Breast epithelium (tissue), 4 donors: ENCODE data around the gene HLA-F. TPM values are rescaled to one million over a fixed set of nuclear protein-coding genes. Genes with fewer than 3 reads are reported as not detected.
A peak's percentile ranks its signal among the peaks of the same experiment; 100 is the strongest.

ENCODE experiments used
- DNase-seq, 2 donors: peaks; one replicate each; pipeline ENCODE4 v3.0.0-alpha.2; 2019; ENCODE audit warnings: low spot score in 2 of 2
- H3K27ac ChIP-seq, 2 donors: fragments of 200-600 bp; sonication (generic) in 1 of 2; one replicate each; pipeline ENCODE4 v1.5.1; 2016 to 2019; ENCODE audit warnings: mild to moderate bottlenecking in 1 of 2
- H3K27me3 ChIP-seq, 2 donors: fragments of 200-600 bp; sonication (generic) in 1 of 2; one replicate each; pipeline versions ENCODE4 v1.5.1 to v1.6.0; 2017 to 2019; ENCODE audit warnings: control low read depth in 1 of 2, mild to moderate bottlenecking in 1 of 2
- H3K36me3 ChIP-seq: fragments of 200-600 bp; one replicate; pipeline ENCODE4 v1.5.1; 2019
- H3K4me1 ChIP-seq, 2 donors: fragments of 200-600 bp; sonication (generic); one replicate each; pipeline ENCODE4 v1.5.1; 2016 to 2019; ENCODE audit warnings: control low read depth in 1 of 2
- H3K4me3 ChIP-seq, 3 donors: fragments of 200-600 bp; sonication (generic); 1 replicate in 2 of 3; 2 replicates in 1 of 3; pipeline ENCODE4 v1.5.1; 2016 to 2019; ENCODE audit warnings: mild to moderate bottlenecking in 3 of 3, moderate library complexity in 2 of 3
- H3K9me3 ChIP-seq, 2 donors: fragments of 200-600 bp; sonication (generic) in 1 of 2; one replicate each; pipeline ENCODE4 v1.5.1; 2016 to 2019; ENCODE audit warnings: control low read depth in 1 of 2
- CTCF ChIP-seq, 3 donors: fragments of 450-650 bp; IDR thresholded peaks; one replicate each; pipeline ENCODE4 v1.5.1; 2016 to 2017; ENCODE audit warnings: antibody characterized with exemption in 3 of 3, mild to moderate bottlenecking in 3 of 3, moderate library complexity in 3 of 3
- POLR2A ChIP-seq: fragments of 450-650 bp; IDR thresholded peaks from one replicate; pipeline ENCODE4 v1.6.1; 2016; ENCODE audit warnings: antibody characterized with exemption, mild to moderate bottlenecking, moderate library complexity
- POLR2AphosphoS5 ChIP-seq, 3 donors: sonication (generic); formaldehyde crosslinking; IDR thresholded peaks; one replicate each; pipeline ENCODE4 v1.6.1; 2017; ENCODE audit warnings: antibody characterized with exemption in 3 of 3
- intact Hi-C: fragments of 100-400 bp; cut with DNase I; formaldehyde crosslinking; loops from one replicate; pipeline ENCODE4 v1.15.1; 2023; ENCODE audit warnings: low total_unique reads
- total RNA-seq, 3 donors: library from RNA; depleted of rRNA; stranded (reverse); fragments of >200 nt; gene quantifications; one replicate each; pipeline ENCODE4 v1.1.0, GENCODE V29; 2016

Gene HLA-F
- total RNA-seq, 3 donors from 2014 or later = 58.6 to 93.7 (median 64.1) TPM

- Histone ChIP-seq H3K27me3 (no peaks in the 10 kb centered on the region), H3K36me3 (no peaks in the 10 kb centered on the region), H3K4me1 (no peaks in the 10 kb centered on the region), H3K27ac (no peak overlapping the region), H3K9me3 (no peaks in the 10 kb centered on the region), H3K4me3 (no peak overlapping the region)
- TF ChIP-seq CTCF (IDR thresholded peaks at IDR 0.05) (peak in 2 of 3 donors; percentile 63 to 71), POLR2AphosphoS5 (IDR thresholded peaks at IDR 0.05) (no peak), POLR2A (no peak)
- intact Hi-C loops = no loop called here
- peak in 1 of 2 donors; percentile 46 for DNase-seq
Observed at GRCh38 chr6:29737707-29738630, 14.7 kb downstream of the HLA-F start.

GRCh38 chr6:29739136-29739881 is 16.1 kb downstream of the HLA-F start:
- H3K36me3 ChIP-seq = no peaks in the 10 kb centered on the region
- no peak overlapping the region for H3K27ac ChIP-seq
- TF ChIP-seq POLR2AphosphoS5 (IDR thresholded peaks at IDR 0.05) (no peak), POLR2A (no peak), CTCF (IDR thresholded peaks at IDR 0.05) (no peak)
- H3K9me3 ChIP-seq = no peaks in the 10 kb centered on the region
- H3K27me3 ChIP-seq = no peaks in the 10 kb centered on the region
- H3K4me1 ChIP-seq = no peaks in the 10 kb centered on the region
- no peak overlapping the region for H3K4me3 ChIP-seq
- no peak for DNase-seq
- intact Hi-C loops = no loop called here

GRCh38 chr6:29739882-29740261 is 16.6 kb downstream of the HLA-F start:
- DNase-seq = no peak
- Histone ChIP-seq H3K4me3 (no peak overlapping the region), H3K27me3 (no peaks in the 10 kb centered on the region), H3K36me3 (no peaks in the 10 kb centered on the region), H3K9me3 (no peaks in the 10 kb centered on the region), H3K4me1 (no peaks in the 10 kb centered on the region), H3K27ac (no peak overlapping the region)
- intact Hi-C loops = loop anchor here (5.0 kb wide), 1 partner anchor 992 kb away; no protein-coding TSS in a partner anchor
- TF ChIP-seq POLR2AphosphoS5 (IDR thresholded peaks at IDR 0.05) (no peak), POLR2A (no peak), CTCF (IDR thresholded peaks at IDR 0.05) (no peak)

- intact Hi-C loops = loop anchor here (5.0 kb wide), 1 partner anchor 991 kb away; no protein-coding TSS in a partner anchor
- Histone ChIP-seq H3K4me1 (no peaks in the 10 kb centered on the region), H3K36me3 (no peaks in the 10 kb centered on the region), H3K4me3 (no peak overlapping the region), H3K9me3 (no peaks in the 10 kb centered on the region), H3K27ac (no peak overlapping the region), H3K27me3 (no peaks in the 10 kb centered on the region)
- no peak for TF ChIP-seq POLR2AphosphoS5 (IDR thresholded peaks at IDR 0.05)
- no peak for TF ChIP-seq POLR2A
- TF ChIP-seq CTCF (IDR thresholded peaks at IDR 0.05) = no peak
- DNase-seq = no peak
Observed at GRCh38 chr6:29741592-29741991, 18.4 kb downstream of the HLA-F start.

- Histone ChIP-seq H3K4me3 (no peak overlapping the region), H3K4me1 (no peaks in the 10 kb centered on the region), H3K9me3 (no peaks in the 10 kb centered on the region), H3K27ac (no peak overlapping the region), H3K36me3 (no peaks in the 10 kb centered on the region), H3K27me3 (no peaks in the 10 kb centered on the region)
- intact Hi-C loops = loop anchor here (5.0 kb wide), 1 partner anchor 990 kb away; no protein-coding TSS in a partner anchor
- TF ChIP-seq POLR2A = no peak
- TF ChIP-seq POLR2AphosphoS5 (IDR thresholded peaks at IDR 0.05) = no peak
- no peak for DNase-seq
Observed at GRCh38 chr6:29742127-29742526, 18.9 kb downstream of the HLA-F start.
